Upper lobe of right lung (tissue), 1 donor: ENCODE data around the gene NCKAP1. TPM values are rescaled to one million over a fixed set of nuclear protein-coding genes. Genes with fewer than 3 reads are reported as not detected.

ENCODE experiments used
- ATAC-seq: fragments of 200-7000 bp; cut with Tn5 transposase; one replicate; pipeline ENCODE4 v1.9.1; 2020; ENCODE audit warnings: mild to moderate bottlenecking, moderate library complexity
- DNase-seq: peaks from one replicate; pipeline ENCODE4 v3.0.0-alpha.2; 2020
- H3K27ac ChIP-seq: fragments of 200-600 bp; one replicate; pipeline ENCODE4 v1.8.0; 2022
- H3K27me3 ChIP-seq: fragments of 200-600 bp; one replicate; pipeline ENCODE4 v1.8.0; 2022; ENCODE audit warnings: mild to moderate bottlenecking
- H3K36me3 ChIP-seq: fragments of 200-600 bp; one replicate; pipeline ENCODE4 v1.8.0; 2022
- H3K4me1 ChIP-seq: fragments of 200-600 bp; one replicate; pipeline ENCODE4 v1.8.0; 2022
- H3K4me3 ChIP-seq: fragments of 200-600 bp; one replicate; pipeline ENCODE4 v1.8.0; 2022; ENCODE audit warnings: mild to moderate bottlenecking
- H3K9me3 ChIP-seq: fragments of 200-600 bp; one replicate; pipeline ENCODE4 v1.8.0; 2022
- intact Hi-C: fragments of 100-400 bp; cut with DNase I; formaldehyde crosslinking; loops from one replicate; pipeline ENCODE4 v1.11.0; 2022
- total RNA-seq: library from RNA; stranded (reverse); fragmentation: NEBNext Ultra II Directional; extraction: Animal tissue kit (Norgen Biotek cat#: 25700); gene quantifications from one replicate; pipeline ENCODE4 v1.2.1, GENCODE V29; 2021
- TF ChIP-seq, protein P1 (sequence below): fragments of 200-600 bp; IDR thresholded peaks from one replicate; pipeline ENCODE4 v1.8.0; 2022; ENCODE audit warnings: antibody characterized with exemption
- donor health status: DM: no; HTN: yes; CAD: no; lungs with severe emphysema.

The NCKAP1 gene
- total RNA-seq, 1 donor from 2014 or later, result 117 TPM

DNA sequence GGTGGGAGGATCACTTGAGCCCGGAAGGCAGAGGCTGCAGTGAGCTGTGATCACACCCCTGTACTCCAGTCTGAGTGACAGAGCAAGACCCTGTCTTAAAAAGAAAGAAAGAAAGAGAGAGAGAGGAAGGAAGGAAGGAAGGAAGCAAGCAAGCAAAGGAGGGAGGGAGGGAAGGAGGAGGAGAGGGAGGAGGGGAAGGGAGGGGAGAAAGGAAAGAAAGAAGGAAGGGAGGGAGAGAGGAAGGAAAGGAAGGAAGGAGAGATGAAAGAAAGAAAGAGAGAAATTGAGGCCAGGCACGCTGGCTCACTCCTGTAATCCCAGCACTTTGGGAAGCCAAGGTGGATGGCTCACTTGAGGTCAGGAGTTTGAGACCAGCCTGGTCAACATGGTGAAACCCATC is 2.3 kb upstream of the NCKAP1 start:
- Histone ChIP-seq H3K27ac (no peak overlapping the region), H3K9me3 (no peaks in the 10 kb centered on the region), H3K4me3 (no peak overlapping the region), H3K36me3 (no peaks in the 10 kb centered on the region), H3K27me3 (peaks cover 4% of the 10 kb centered on the region), H3K4me1 (peaks cover 13% of the 10 kb centered on the region)
- TF ChIP-seq, protein P1, sequence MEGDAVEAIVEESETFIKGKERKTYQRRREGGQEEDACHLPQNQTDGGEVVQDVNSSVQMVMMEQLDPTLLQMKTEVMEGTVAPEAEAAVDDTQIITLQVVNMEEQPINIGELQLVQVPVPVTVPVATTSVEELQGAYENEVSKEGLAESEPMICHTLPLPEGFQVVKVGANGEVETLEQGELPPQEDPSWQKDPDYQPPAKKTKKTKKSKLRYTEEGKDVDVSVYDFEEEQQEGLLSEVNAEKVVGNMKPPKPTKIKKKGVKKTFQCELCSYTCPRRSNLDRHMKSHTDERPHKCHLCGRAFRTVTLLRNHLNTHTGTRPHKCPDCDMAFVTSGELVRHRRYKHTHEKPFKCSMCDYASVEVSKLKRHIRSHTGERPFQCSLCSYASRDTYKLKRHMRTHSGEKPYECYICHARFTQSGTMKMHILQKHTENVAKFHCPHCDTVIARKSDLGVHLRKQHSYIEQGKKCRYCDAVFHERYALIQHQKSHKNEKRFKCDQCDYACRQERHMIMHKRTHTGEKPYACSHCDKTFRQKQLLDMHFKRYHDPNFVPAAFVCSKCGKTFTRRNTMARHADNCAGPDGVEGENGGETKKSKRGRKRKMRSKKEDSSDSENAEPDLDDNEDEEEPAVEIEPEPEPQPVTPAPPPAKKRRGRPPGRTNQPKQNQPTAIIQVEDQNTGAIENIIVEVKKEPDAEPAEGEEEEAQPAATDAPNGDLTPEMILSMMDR, result no peak
- DNase-seq (no peak), ATAC-seq (no peak)
- intact Hi-C loops, result no loop called here

DNA sequence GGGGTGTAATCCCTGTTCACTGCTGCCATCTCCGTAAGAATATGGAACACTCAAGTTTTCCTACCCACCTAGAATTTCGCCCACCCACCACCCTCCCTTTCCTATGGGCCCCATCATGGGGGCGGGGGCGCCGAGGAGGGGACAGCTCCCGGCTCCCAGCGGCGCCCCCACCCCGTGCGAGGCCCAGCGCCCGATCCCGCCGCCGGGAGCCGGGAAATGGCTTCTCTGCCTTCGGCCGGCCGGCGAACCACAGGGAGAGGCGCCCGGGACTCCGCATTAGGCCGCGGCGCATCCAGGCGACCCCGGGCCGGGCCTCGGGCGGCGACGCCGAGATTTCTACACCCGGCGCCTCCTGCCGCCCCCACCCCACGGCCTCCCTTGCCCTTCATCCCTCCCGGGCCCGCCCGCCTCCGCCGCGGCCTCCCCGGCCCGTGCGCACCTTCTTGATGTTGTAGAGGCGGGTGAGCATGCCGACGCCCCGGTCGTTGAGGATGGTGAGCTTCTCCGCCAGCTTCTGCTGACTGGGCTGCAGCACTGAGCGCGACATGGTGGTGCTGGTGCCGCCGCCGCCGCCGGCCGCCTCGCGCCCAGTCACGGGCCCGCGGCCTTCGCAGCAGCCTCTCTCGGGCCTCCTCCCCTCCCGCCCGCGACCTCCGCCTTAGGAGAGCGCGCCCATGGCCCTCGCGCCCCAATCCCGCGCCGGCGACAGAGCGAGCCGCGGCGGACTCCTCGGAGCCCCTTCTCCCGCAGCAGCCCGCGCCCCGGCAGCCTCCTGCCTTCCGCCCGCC is 510 bp downstream of the NCKAP1 start:
- Histone ChIP-seq H3K36me3 (no peaks in the 10 kb centered on the region), H3K27me3 (peaks cover 4% of the 10 kb centered on the region), H3K9me3 (no peaks in the 10 kb centered on the region), H3K4me3 (peak overlapping the region; percentile 78), H3K27ac (peak overlapping the region; percentile 95), H3K4me1 (peaks cover 31% of the 10 kb centered on the region)
- TF ChIP-seq, protein P1, result no peak
- DNase-seq, result peak; percentile 78
- intact Hi-C loops, result no loop called here
- peak; percentile 73 for ATAC-seq

DNA sequence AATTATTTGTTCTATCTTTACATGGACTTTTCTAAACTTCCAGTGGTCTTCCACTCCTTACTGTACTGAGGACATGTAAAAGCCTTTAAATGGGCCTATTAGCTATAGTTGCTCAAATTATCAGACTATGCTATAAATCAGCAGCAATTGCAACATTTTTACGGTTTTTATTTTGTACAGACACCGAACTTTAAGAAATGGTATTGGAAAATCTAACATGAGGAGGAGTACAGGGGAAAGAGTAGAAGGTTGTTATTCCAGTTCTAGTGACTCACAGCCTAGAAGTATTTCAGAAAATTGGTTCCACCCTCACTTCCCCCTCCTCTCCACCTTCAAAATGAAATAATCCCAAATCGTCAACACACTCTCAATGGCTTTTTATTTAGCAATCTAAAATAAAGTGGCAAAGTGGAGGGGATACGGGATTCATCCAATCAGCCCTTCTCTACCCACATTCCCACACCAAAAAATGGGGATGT is 1.1 kb downstream of the NCKAP1 start:
- H3K36me3 ChIP-seq, result no peaks in the 10 kb centered on the region
- peak; percentile 2 for ATAC-seq
- TF ChIP-seq, protein P1, result no peak
- DNase-seq, result no peak
- intact Hi-C loops, result no loop called here
- H3K9me3 ChIP-seq, result no peaks in the 10 kb centered on the region
- peaks cover 31% of the 10 kb centered on the region for H3K4me1 ChIP-seq
- H3K27me3 ChIP-seq, result peaks cover 4% of the 10 kb centered on the region
- H3K4me3 ChIP-seq, result peak overlapping the region; percentile 78
- H3K27ac ChIP-seq, result peak overlapping the region; percentile 95

DNA sequence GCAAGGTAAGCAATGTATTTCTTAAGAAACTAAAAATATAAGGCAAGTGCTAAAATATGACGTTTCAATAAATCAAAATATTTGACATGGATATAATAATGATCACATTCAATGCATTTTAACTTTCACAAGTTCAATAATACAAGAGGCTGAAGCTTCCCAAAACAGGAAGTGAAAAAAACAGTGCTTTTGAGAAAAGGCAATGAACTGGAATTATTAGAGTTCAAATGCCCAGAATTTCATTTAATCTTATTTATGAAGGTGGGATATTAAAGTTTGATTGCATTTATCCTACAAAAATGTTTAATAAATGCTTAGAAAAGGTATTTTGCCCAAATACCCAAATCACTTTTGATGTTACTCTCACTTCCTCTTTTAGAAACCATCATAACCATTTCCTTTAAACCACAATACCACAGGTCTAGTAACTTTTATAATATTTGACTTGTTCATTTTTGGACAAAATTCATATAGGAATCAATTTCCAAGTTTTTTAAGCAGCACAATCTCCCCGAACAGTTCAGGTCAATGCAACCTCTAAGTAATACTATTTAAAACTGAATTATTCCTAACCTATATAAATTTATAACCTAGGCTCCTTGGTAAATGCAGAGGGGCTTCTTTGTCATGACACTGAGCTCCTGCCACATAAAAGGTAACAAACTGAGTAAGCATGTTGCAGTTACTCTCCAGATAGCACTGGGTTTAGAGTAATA is 2.1 kb downstream of the NCKAP1 start:
- peak overlapping the region; percentile 78 for H3K4me3 ChIP-seq
- ATAC-seq (no peak), DNase-seq (no peak)
- H3K36me3 ChIP-seq, result no peaks in the 10 kb centered on the region
- intact Hi-C loops, result no loop called here
- H3K27ac ChIP-seq, result no peak overlapping the region
- peaks cover 36% of the 10 kb centered on the region for H3K4me1 ChIP-seq
- TF ChIP-seq, protein P1, result no peak
- peaks cover 4% of the 10 kb centered on the region for H3K27me3 ChIP-seq
- no peaks in the 10 kb centered on the region for H3K9me3 ChIP-seq

DNA sequence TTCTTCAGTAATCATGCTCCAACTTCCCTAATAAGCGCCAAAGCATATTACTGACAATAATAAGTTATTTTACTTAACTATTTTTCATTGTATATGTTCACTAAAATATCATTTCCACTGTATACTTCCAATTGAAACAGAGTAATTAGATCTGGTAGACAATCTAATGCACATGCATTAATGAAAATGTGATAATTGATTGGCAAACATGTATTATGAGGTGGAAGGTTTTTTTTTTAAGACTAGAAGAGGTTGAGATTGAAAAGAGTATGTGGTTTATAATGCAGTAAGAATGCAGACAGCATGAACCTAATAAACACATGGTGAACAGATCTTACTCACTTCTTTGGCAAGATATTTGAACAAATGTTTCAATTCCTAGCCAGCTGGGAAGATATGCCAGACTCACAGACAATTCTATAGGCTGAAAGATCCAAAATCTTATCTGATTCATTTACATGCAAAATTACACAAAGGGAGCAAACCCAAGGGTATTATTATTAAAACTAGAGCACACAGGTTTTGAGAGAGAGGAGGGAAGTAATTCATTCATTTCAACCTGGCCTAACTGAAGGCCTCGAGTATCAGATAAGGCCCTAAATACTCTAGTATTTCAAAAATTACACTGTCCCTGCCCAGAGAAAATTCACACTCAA is 2.8 kb downstream of the NCKAP1 start:
- Histone ChIP-seq H3K27ac (no peak overlapping the region), H3K27me3 (peaks cover 4% of the 10 kb centered on the region), H3K36me3 (no peaks in the 10 kb centered on the region), H3K4me3 (peak overlapping the region; percentile 78), H3K4me1 (peaks cover 36% of the 10 kb centered on the region), H3K9me3 (no peaks in the 10 kb centered on the region)
- ATAC-seq (no peak), DNase-seq (no peak)
- intact Hi-C loops, result no loop called here
- TF ChIP-seq, protein P1, result no peak
